ENCODE data around the gene THAP5.

THAP5 gene

GRCh38 chr7:108569381-108570145 lies at the start of gene THAP5, which contains the start of gene DNAJB9:
Gene THAP5 (minus strand): TSS chr7:108569706. CDS start chr7:108569569, 137 bp downstream.
Gene DNAJB9 (plus strand): TSS chr7:108569874. CDS start chr7:108571727, 1,853 bp downstream.
- FAIRE-seq (peak; percentile 97), DNase-seq (ENCODE audit: extremely low spot score, insufficient read length, low read depth) (peak; percentile 94)

GRCh38 chr7:108618056-108618455 lies 48.5 kb upstream of the THAP5 start:
- no peak for FAIRE-seq
- no peak for DNase-seq (ENCODE audit: extremely low spot score, insufficient read length, low read depth)

GRCh38 chr7:108614896-108615295 lies 45.4 kb upstream of the THAP5 start:
- no peak for DNase-seq (ENCODE audit: extremely low spot score, insufficient read length, low read depth)
- no peak for FAIRE-seq

GRCh38 chr7:108613949-108614381 lies 44.5 kb upstream of the THAP5 start:
- FAIRE-seq (no peak), DNase-seq (ENCODE audit: extremely low spot score, insufficient read length, low read depth) (no peak)

- DNase-seq (ENCODE audit: extremely low spot score, insufficient read length, low read depth), result no peak
Measured at GRCh38 chr7:108613147-108613948, 43.8 kb upstream of the THAP5 start.

GRCh38 chr7:108611268-108611667 lies 41.8 kb upstream of the THAP5 start:
- no peak for DNase-seq (ENCODE audit: extremely low spot score, insufficient read length, low read depth)
- no peak for FAIRE-seq

More at GRCh38 chr7:108613147-108613948, 43.8 kb upstream of the THAP5 start:
- FAIRE-seq, result peak; percentile 74

- FAIRE-seq, result no peak
Measured at GRCh38 chr7:108609643-108610042, 40.1 kb upstream of the THAP5 start.

GRCh38 chr7:108605559-108606201 lies 36.2 kb upstream of the THAP5 start:
- FAIRE-seq, result no peak
- DNase-seq (ENCODE audit: extremely low spot score, insufficient read length, low read depth), result no peak

More at GRCh38 chr7:108609643-108610042, 40.1 kb upstream of the THAP5 start:
- no peak for DNase-seq (ENCODE audit: extremely low spot score, insufficient read length, low read depth)

GRCh38 chr7:108604307-108605077 lies 35.0 kb upstream of the THAP5 start:
- no peak for DNase-seq (ENCODE audit: extremely low spot score, insufficient read length, low read depth)
- no peak for FAIRE-seq

- no peak for DNase-seq (ENCODE audit: extremely low spot score, insufficient read length, low read depth)
Measured at GRCh38 chr7:108603656-108604306, 34.3 kb upstream of the THAP5 start.

GRCh38 chr7:108600399-108600798 lies 30.9 kb upstream of the THAP5 start:
- FAIRE-seq, result no peak

More at GRCh38 chr7:108603656-108604306, 34.3 kb upstream of the THAP5 start:
- FAIRE-seq, result no peak

GRCh38 chr7:108598914-108599580 lies 29.5 kb upstream of the THAP5 start:
- DNase-seq (ENCODE audit: extremely low spot score, insufficient read length, low read depth) (no peak), FAIRE-seq (no peak)

More at GRCh38 chr7:108600399-108600798, 30.9 kb upstream of the THAP5 start:
- no peak for DNase-seq (ENCODE audit: extremely low spot score, insufficient read length, low read depth)

- FAIRE-seq, result no peak
- DNase-seq (ENCODE audit: extremely low spot score, insufficient read length, low read depth), result no peak
Measured at GRCh38 chr7:108598153-108598552, 28.6 kb upstream of the THAP5 start.

GRCh38 chr7:108596560-108596959 lies 27.1 kb upstream of the THAP5 start:
- FAIRE-seq, result no peak

GRCh38 chr7:108592646-108593201 lies 23.2 kb upstream of the THAP5 start:
- FAIRE-seq (no peak), DNase-seq (ENCODE audit: extremely low spot score, insufficient read length, low read depth) (no peak)

More at GRCh38 chr7:108596560-108596959, 27.1 kb upstream of the THAP5 start:
- DNase-seq (ENCODE audit: extremely low spot score, insufficient read length, low read depth), result no peak

- FAIRE-seq (no peak), DNase-seq (ENCODE audit: extremely low spot score, insufficient read length, low read depth) (no peak)
Measured at GRCh38 chr7:108590606-108591005, 21.1 kb upstream of the THAP5 start.

GRCh38 chr7:108589874-108590273 lies 20.4 kb upstream of the THAP5 start:
- FAIRE-seq (peak; percentile 15), DNase-seq (ENCODE audit: extremely low spot score, insufficient read length, low read depth) (no peak)

GRCh38 chr7:108589199-108589598 lies 19.7 kb upstream of the THAP5 start:
- DNase-seq (ENCODE audit: extremely low spot score, insufficient read length, low read depth) (no peak), FAIRE-seq (no peak)
